Motor neuron (in vitro differentiated cells): ENCODE results near the gene CNTNAP5. TPM values are rescaled to one million over a fixed set of nuclear protein-coding genes. Genes with fewer than 3 reads are reported as not detected.

ENCODE experiments used
- ATAC-seq, 8 experiments: fragments of 200-7000 bp; cut with Tn5 transposase; replicated peaks in 6 of 8; 2 replicates each; pipeline ENCODE4 v1.8.0; 2021; ENCODE audit warnings: mild to moderate bottlenecking in 8 of 8, moderate library complexity in 8 of 8
- H3K27ac ChIP-seq, 2 donors: fragments of 250-450 bp; sonication (Bioruptor Pico); 2 replicates each; pipeline ENCODE4 v1.9.0; 2021; ENCODE audit warnings: antibody characterized with exemption in 2 of 2, mild to moderate bottlenecking in 2 of 2, moderate library complexity in 1 of 2
- H3K4me1 ChIP-seq, 2 donors: fragments of 250-450 bp; sonication (Bioruptor Pico); replicated peaks in 1 of 2; 2 replicates each; pipeline ENCODE4 v1.6.1; 2021; ENCODE audit warnings: antibody characterized with exemption in 2 of 2, mild to moderate bottlenecking in 2 of 2, moderate library complexity in 1 of 2
- H3K4me3 ChIP-seq, 5 donors: fragments of 250-450 bp; sonication (Bioruptor Pico); 2 replicates each; pipeline ENCODE4 v1.9.0; 2021; ENCODE audit warnings: antibody characterized with exemption in 5 of 5, mild to moderate bottlenecking in 5 of 5, moderate library complexity in 4 of 5
- WGBS, 10 experiments: fragments of 450-650 bp; shearing (Covaris generic); methylation state at CpG; one replicate each; pipeline ENCODE4 v1.0.0; 2022; 5-methylcytosine and 5-hydroxymethylcytosine counted together
- in situ Hi-C, 9 experiments: fragments of 400-800 bp; cut with MboI; loops; one replicate each; pipeline ENCODE4 v1.15.0; 2021; ENCODE audit warnings: low sequenced_read_pairs in 9 of 9, low pct_unique_long_range_greater_than_20kb in 2 of 9; ENCODE audit not compliant: unreplicated experiment in 9 of 9
- total RNA-seq, 8 experiments: library from RNA; unstranded; fragments of 300-600 nt; gene quantifications; 2 replicates each; pipeline versions ENCODE4 v1.2.3 to v1.2.4, GENCODE V29; 2022

CNTNAP5 gene
- total RNA-seq, 8 experiments from 2014 or later = 0.28 to 12.6 (median 8.7) TPM; not detected in 2

GRCh38 chr2:124834331-124834730, 809.2 kb downstream of the CNTNAP5 start:
- no peak overlapping the region for H3K27ac ChIP-seq
- ATAC-seq = no peak
- H3K4me1 ChIP-seq = peaks cover 0 to 14% of the 10 kb centered on the region in 2 donors
- H3K4me3 ChIP-seq = no peak overlapping the region
- in situ Hi-C loops = no loop called here
- 0 to 67% (median 46%) methylated on average over 1 of the region's 1 CpG; no CpG with 5 or more reads in 6 of the 10 experiments for WGBS, 10 experiments

- in situ Hi-C loops = no loop called here
- ATAC-seq = no peak
- 0 to 100% (median 60%) methylated on average over 1 to 4 of the region's 4 CpGs; no CpG with 5 or more reads in 3 of the 10 experiments for WGBS, 10 experiments
Measured at GRCh38 chr2:124835331-124835730, 810.2 kb downstream of the CNTNAP5 start.

GRCh38 chr2:124836416-124836815, 811.3 kb downstream of the CNTNAP5 start:
- in situ Hi-C loops = no loop called here
- 0 to 81% (median 46%) methylated on average over 1 to 3 of the region's 3 CpGs; no CpG with 5 or more reads in 2 of the 10 experiments for WGBS, 10 experiments
- ATAC-seq = peak in 7 of 8 experiments; percentile 26 to 97 (median 82)

More at GRCh38 chr2:124835331-124835730, 810.2 kb downstream of the CNTNAP5 start:
- Histone ChIP-seq H3K4me3 (no peak overlapping the region), H3K27ac (no peak overlapping the region), H3K4me1 (peaks cover 0 to 14% of the 10 kb centered on the region in 2 donors)

GRCh38 chr2:124837496-124837895, 812.4 kb downstream of the CNTNAP5 start:
- ATAC-seq = no peak
- H3K4me3 ChIP-seq = no peak overlapping the region
- peaks cover 0 to 14% of the 10 kb centered on the region in 2 donors for H3K4me1 ChIP-seq
- H3K27ac ChIP-seq = no peak overlapping the region
- in situ Hi-C loops = no loop called here
- 0 to 100% (median 83%) methylated on average over 1 to 2 of the region's 2 CpGs for WGBS, 10 experiments

More at GRCh38 chr2:124836416-124836815, 811.3 kb downstream of the CNTNAP5 start:
- Histone ChIP-seq H3K27ac (no peak overlapping the region), H3K4me1 (peaks cover 0 to 14% of the 10 kb centered on the region in 2 donors), H3K4me3 (no peak overlapping the region)

- no peak overlapping the region for H3K4me3 ChIP-seq
- H3K4me1 ChIP-seq = peaks cover 0 to 14% of the 10 kb centered on the region in 2 donors
- no peak for ATAC-seq
- H3K27ac ChIP-seq = no peak overlapping the region
- in situ Hi-C loops = no loop called here
- 20 to 100% (median 82%) methylated on average over 1 to 3 of the region's 3 CpGs for WGBS, 10 experiments
Measured at GRCh38 chr2:124838406-124838805, 813.3 kb downstream of the CNTNAP5 start.

GRCh38 chr2:124867247-124867646, 842.2 kb downstream of the CNTNAP5 start:
- Histone ChIP-seq H3K4me3 (no peak overlapping the region), H3K27ac (no peak overlapping the region), H3K4me1 (no peaks in the 10 kb centered on the region)
- in situ Hi-C loops = no loop called here
- WGBS, 10 experiments = 10 to 100% (median 79%) methylated on average over 1 to 3 of the region's 3 CpGs
- ATAC-seq = no peak

GRCh38 chr2:124874219-124874618, 849.1 kb downstream of the CNTNAP5 start:
- Histone ChIP-seq H3K27ac (no peak overlapping the region), H3K4me3 (no peak overlapping the region), H3K4me1 (no peaks in the 10 kb centered on the region)
- 11 to 100% (median 81%) methylated on average over 1 of the region's 1 CpG; no CpG with 5 or more reads in 2 of the 10 experiments for WGBS, 10 experiments
- no peak for ATAC-seq
- in situ Hi-C loops = no loop called here

- Histone ChIP-seq H3K4me1 (peaks cover 0 to 2% of the 10 kb centered on the region in 2 donors), H3K4me3 (no peak overlapping the region), H3K27ac (no peak overlapping the region)
- in situ Hi-C loops = no loop called here
- 0 to 57% (median 23%) methylated on average over 1 of the region's 1 CpG; no CpG with 5 or more reads in 2 of the 10 experiments for WGBS, 10 experiments
- no peak for ATAC-seq
Measured at GRCh38 chr2:124874676-124875075, 849.6 kb downstream of the CNTNAP5 start.

GRCh38 chr2:124875627-124876244, 850.6 kb downstream of the CNTNAP5 start:
- WGBS, 10 experiments = 14 to 96% (median 58%) methylated on average over 1 to 3 of the region's 3 CpGs; no CpG with 5 or more reads in 3 of the 10 experiments
- Histone ChIP-seq H3K4me1 (peaks cover 5 to 7% of the 10 kb centered on the region in 2 donors), H3K27ac (no peak overlapping the region), H3K4me3 (no peak overlapping the region)
- in situ Hi-C loops = no loop called here
- ATAC-seq = peak in 1 of 8 experiments; percentile 71

GRCh38 chr2:124877141-124877577, 852.1 kb downstream of the CNTNAP5 start:
- H3K4me3 ChIP-seq = no peak overlapping the region
- WGBS, 10 experiments = 0 to 70% (median 55%) methylated on average over 1 to 4 of the region's 4 CpGs; no CpG with 5 or more reads in 2 of the 10 experiments
- peak in 6 of 8 experiments; percentile 48 to 93 (median 90) for ATAC-seq
- H3K27ac ChIP-seq = no peak overlapping the region
- H3K4me1 ChIP-seq = peaks cover 5 to 7% of the 10 kb centered on the region in 2 donors
- in situ Hi-C loops = no loop called here

- H3K27ac ChIP-seq = no peak overlapping the region
- no peak overlapping the region for H3K4me3 ChIP-seq
- in situ Hi-C loops = no loop called here
- peaks cover 5 to 7% of the 10 kb centered on the region in 2 donors for H3K4me1 ChIP-seq
- ATAC-seq = peak in 5 of 8 experiments; percentile 35 to 68 (median 57)
- 0 to 79% (median 63%) methylated on average over 1 to 4 of the region's 4 CpGs for WGBS, 10 experiments
Measured at GRCh38 chr2:124879640-124880039, 854.6 kb downstream of the CNTNAP5 start.

GRCh38 chr2:124880995-124881394, 855.9 kb downstream of the CNTNAP5 start:
- Histone ChIP-seq H3K27ac (no peak overlapping the region), H3K4me3 (no peak overlapping the region), H3K4me1 (peaks cover 5 to 13% of the 10 kb centered on the region in 2 donors)
- in situ Hi-C loops = no loop called here
- no peak for ATAC-seq
- WGBS, 10 experiments = 0 to 100% (median 50%) methylated on average over 1 to 2 of the region's 2 CpGs; no CpG with 5 or more reads in 3 of the 10 experiments

GRCh38 chr2:124882423-124882822, 857.3 kb downstream of the CNTNAP5 start:
- WGBS, 10 experiments = 0 to 100% (median 53%) methylated on average over 1 to 3 of the region's 3 CpGs; no CpG with 5 or more reads in 1 of the 10 experiments
- in situ Hi-C loops = no loop called here
- peak in 3 of 8 experiments; percentile 51 to 93 (median 92) for ATAC-seq
- Histone ChIP-seq H3K4me1 (peaks cover 5 to 16% of the 10 kb centered on the region in 2 donors), H3K27ac (no peak overlapping the region), H3K4me3 (no peak overlapping the region)
